ENCODE data around the gene SPTBN5. TPM values are rescaled to one million over a fixed set of nuclear protein-coding genes. Genes with fewer than 3 reads are reported as not detected.

SPTBN5 gene
- total RNA-seq, 1 experiment from 2014 or later: 0.64 TPM

DNA sequence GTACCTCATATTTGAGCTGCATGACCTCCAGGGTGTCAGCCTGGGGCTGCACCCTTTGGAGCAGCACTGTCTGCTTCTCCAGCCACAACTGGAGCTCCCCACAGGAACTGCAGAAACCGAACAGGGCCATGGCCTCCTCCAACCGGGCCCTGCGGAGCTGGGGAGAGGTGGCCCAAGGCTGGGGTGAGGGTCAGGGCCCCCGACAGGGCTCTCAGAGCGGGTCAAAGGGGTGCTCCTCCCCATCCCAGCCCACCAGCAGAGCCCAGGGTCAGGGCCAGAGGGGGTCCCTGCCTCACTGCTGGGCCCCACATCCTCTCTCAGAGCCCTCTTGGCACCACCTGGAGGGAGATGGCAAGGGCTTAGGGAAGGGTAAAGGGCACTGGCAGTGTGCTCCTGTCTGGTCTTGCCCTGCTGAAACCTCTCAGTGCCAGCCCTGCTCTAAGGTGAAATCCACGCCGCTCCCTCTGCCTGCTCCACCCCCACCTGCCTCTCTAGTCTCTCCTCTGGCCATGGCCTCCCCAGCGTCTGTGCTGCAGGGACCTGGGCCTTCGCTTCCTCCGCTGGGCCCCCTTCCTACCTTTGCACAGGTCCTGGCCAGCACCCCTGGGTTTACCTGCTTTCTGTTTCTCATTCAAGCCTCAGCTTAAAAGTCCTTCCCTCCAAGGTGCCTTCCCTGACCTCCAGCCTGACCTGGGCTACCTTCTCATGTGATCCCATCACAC is 13.5 kb downstream of the SPTBN5 start:
- Mint-ChIP-seq H3K4me3 (ENCODE audit: low read depth, unreplicated experiment) (no peak overlapping the region), H3K27ac (ENCODE audit: unreplicated experiment) (no peak overlapping the region), H3K4me1 (ENCODE audit: low read depth, unreplicated experiment) (no peaks in the 10 kb centered on the region), H3K36me3 (ENCODE audit: insufficient read depth, unreplicated experiment) (no peaks in the 10 kb centered on the region), H3K27me3 (ENCODE audit: unreplicated experiment) (peaks cover 6% of the 10 kb centered on the region), H3K9me3 (ENCODE audit: low read depth, unreplicated experiment) (no peaks in the 10 kb centered on the region)
- BruUV-seq (replicated peaks): no TSS peak
- CTCF ChIA-PET: no interaction called here
- TF ChIP-seq, protein P1, sequence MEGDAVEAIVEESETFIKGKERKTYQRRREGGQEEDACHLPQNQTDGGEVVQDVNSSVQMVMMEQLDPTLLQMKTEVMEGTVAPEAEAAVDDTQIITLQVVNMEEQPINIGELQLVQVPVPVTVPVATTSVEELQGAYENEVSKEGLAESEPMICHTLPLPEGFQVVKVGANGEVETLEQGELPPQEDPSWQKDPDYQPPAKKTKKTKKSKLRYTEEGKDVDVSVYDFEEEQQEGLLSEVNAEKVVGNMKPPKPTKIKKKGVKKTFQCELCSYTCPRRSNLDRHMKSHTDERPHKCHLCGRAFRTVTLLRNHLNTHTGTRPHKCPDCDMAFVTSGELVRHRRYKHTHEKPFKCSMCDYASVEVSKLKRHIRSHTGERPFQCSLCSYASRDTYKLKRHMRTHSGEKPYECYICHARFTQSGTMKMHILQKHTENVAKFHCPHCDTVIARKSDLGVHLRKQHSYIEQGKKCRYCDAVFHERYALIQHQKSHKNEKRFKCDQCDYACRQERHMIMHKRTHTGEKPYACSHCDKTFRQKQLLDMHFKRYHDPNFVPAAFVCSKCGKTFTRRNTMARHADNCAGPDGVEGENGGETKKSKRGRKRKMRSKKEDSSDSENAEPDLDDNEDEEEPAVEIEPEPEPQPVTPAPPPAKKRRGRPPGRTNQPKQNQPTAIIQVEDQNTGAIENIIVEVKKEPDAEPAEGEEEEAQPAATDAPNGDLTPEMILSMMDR (IDR thresholded peaks at IDR 0.05; ENCODE audit: unreplicated experiment): no peak
- DNase-seq: no peak
- intact Hi-C loops (cut with micrococcal nuclease; ENCODE audit: unreplicated experiment): no loop called here

DNA sequence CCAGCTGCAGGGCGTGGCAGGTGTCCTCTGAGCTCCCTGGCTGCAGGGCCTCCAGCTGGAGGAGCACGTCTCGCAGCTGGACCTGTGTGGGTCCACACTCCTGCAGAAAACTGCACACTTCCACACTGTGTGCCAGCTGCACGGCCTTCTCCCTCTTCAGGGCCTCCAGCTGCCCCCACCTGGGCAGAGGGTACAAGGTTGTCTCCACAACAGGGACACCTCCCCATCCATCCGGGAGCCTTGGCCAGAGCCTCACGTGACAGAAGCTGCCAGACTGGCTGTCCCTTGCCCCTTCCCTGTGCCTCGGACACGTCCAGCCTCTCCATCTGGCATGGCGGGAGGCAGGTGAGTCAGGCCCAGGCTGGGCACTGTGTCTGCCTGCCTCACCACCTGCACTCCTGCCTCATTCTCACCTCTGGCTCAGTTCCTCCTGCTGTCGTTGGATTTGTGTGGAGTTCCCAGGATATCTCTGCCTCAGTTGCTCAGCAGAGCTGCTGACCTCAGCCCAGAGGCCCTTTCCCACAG is 14.5 kb downstream of the SPTBN5 start:
- CTCF ChIA-PET: no interaction called here
- H3K27me3 Mint-ChIP-seq (ENCODE audit: unreplicated experiment): peaks cover 15% of the 10 kb centered on the region

DNA sequence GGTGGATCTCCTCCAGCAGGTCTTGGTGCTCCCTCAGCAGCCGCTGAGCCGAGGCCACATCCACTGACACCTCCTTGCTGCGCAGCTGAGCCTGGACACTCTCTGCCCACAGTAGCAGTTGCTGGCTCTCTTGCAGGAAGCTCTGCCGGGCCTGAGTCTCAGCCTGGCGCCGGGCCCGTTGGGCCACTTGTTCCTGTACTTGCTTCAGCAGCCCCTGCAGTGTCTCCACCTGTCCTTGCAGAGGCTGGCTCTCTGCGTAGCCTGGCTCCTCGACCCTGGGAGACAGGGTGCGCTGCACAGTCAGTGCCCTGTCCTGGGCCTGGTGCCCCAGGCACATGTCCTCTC is 15.5 kb downstream of the SPTBN5 start:
- Mint-ChIP-seq H3K36me3 (ENCODE audit: insufficient read depth, unreplicated experiment) (no peaks in the 10 kb centered on the region), H3K4me1 (ENCODE audit: low read depth, unreplicated experiment) (no peaks in the 10 kb centered on the region), H3K9me3 (ENCODE audit: low read depth, unreplicated experiment) (no peaks in the 10 kb centered on the region), H3K4me3 (ENCODE audit: low read depth, unreplicated experiment) (no peak overlapping the region), H3K27ac (ENCODE audit: unreplicated experiment) (no peak overlapping the region), H3K27me3 (ENCODE audit: unreplicated experiment) (peaks cover 26% of the 10 kb centered on the region)
- TF ChIP-seq, protein P1 (IDR thresholded peaks at IDR 0.05; ENCODE audit: unreplicated experiment): no peak
- no peak for DNase-seq
- CTCF ChIA-PET: no interaction called here
- no TSS peak for BruUV-seq (replicated peaks)
- intact Hi-C loops (cut with micrococcal nuclease; ENCODE audit: unreplicated experiment): no loop called here

More for the DNA sequence above, 14.5 kb downstream of the SPTBN5 start:
- no peak for DNase-seq
- H3K4me3 Mint-ChIP-seq (ENCODE audit: low read depth, unreplicated experiment): no peak overlapping the region
- TF ChIP-seq, protein P1 (IDR thresholded peaks at IDR 0.05; ENCODE audit: unreplicated experiment): no peak
- H3K36me3 Mint-ChIP-seq (ENCODE audit: insufficient read depth, unreplicated experiment): no peaks in the 10 kb centered on the region
- intact Hi-C loops (cut with micrococcal nuclease; ENCODE audit: unreplicated experiment): no loop called here
- no peak overlapping the region for H3K27ac Mint-ChIP-seq (ENCODE audit: unreplicated experiment)
- H3K4me1 Mint-ChIP-seq (ENCODE audit: low read depth, unreplicated experiment): no peaks in the 10 kb centered on the region
- H3K9me3 Mint-ChIP-seq (ENCODE audit: low read depth, unreplicated experiment): no peaks in the 10 kb centered on the region
- no TSS peak for BruUV-seq (replicated peaks)

DNA sequence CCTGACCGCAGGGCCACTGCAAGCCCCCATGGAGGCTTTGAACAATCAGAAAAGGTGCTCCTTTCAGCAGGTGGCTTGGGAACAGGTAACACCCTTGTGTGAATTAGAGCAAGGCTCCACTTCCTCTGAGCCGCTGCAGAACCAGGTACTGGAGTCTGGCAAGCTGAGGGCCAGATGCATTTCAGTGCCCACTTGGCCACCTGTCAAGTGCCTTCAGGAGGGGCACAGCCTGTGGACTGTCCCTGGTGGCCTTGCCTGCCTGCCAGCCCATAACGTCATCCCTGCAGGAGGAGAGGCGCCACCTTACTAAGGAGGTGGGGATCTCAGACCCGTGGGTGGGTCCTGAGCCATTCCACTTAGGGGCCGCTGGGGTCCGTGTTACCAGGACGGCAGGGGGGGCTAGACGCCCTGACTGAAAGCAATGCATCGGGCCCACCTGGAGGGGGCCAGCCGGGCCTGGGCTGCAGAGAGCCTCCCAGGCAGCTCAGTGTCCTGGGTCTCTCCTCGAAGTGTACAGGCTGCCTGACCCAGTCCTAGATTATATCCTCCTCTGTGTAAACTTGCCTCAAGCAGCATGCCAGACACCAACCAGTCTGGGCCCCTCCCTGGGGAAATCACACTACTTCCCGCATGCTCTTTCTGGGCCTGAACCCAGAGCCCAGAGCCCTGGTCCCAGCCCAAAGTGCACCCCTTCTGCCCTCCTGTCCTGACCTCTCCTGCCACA is 16.1 kb downstream of the SPTBN5 start:
- Mint-ChIP-seq H3K36me3 (ENCODE audit: insufficient read depth, unreplicated experiment) (no peaks in the 10 kb centered on the region), H3K4me3 (ENCODE audit: low read depth, unreplicated experiment) (no peak overlapping the region), H3K27me3 (ENCODE audit: unreplicated experiment) (peaks cover 31% of the 10 kb centered on the region), H3K27ac (ENCODE audit: unreplicated experiment) (no peak overlapping the region), H3K9me3 (ENCODE audit: low read depth, unreplicated experiment) (no peaks in the 10 kb centered on the region), H3K4me1 (ENCODE audit: low read depth, unreplicated experiment) (no peaks in the 10 kb centered on the region)
- TF ChIP-seq, protein P1 (IDR thresholded peaks at IDR 0.05; ENCODE audit: unreplicated experiment): no peak
- intact Hi-C loops (cut with micrococcal nuclease; ENCODE audit: unreplicated experiment): no loop called here
- BruUV-seq (replicated peaks): no TSS peak
- no peak for DNase-seq
- CTCF ChIA-PET: no interaction called here
